Breast epithelium (tissue), 3 donors: Measurements from ENCODE around the gene DNAJB4.

Experiments
- CTCF ChIP-seq, 3 donors: fragments of 450-650 bp; IDR thresholded peaks; one replicate each; pipeline ENCODE4 v1.5.1; 2016 to 2017; ENCODE audit warnings: antibody characterized with exemption in 3 of 3, mild to moderate bottlenecking in 3 of 3, moderate library complexity in 3 of 3
- POLR2A ChIP-seq: fragments of 450-650 bp; IDR thresholded peaks from one replicate; pipeline ENCODE4 v1.6.1; 2016; ENCODE audit warnings: antibody characterized with exemption, mild to moderate bottlenecking, moderate library complexity

GRCh38 chr1:77972080-77972479 is 32.7 kb upstream of the DNAJB4 start:
- TF ChIP-seq POLR2A (no peak), CTCF (IDR thresholded peaks at IDR 0.05) (no peak)
